ENCODE data around the gene B3GAT1. TPM values are rescaled to one million over a fixed set of nuclear protein-coding genes. Genes with fewer than 3 reads are reported as not detected.

B3GAT1 gene
- total RNA-seq, 1 donor from 2014 or later, result 1.9 TPM

- FAIRE-seq, result no peak
- H3K36me3 Mint-ChIP-seq (ENCODE audit: low read depth, unreplicated experiment), result no peaks in the 10 kb centered on the region
- no peak overlapping the region for H3K4me2 ChIP-seq (ENCODE audit: low read length)
These were observed 62.8 kb downstream of the B3GAT1 start for GRCh38 chr11:134349109-134349801.

GRCh38 chr11:134347441-134347840, 64.6 kb downstream of the B3GAT1 start:
- H4K20me1 ChIP-seq (ENCODE audit: insufficient read depth, low read length), result no peaks in the 10 kb centered on the region
- H2AFZ ChIP-seq (ENCODE audit: low read depth, low read length), result no peak overlapping the region
- no peaks in the 10 kb centered on the region for H3K9me3 ChIP-seq (ENCODE audit: insufficient read depth, low read depth, low read length)
- H3K9ac ChIP-seq (ENCODE audit: low read length), result no peak overlapping the region
- no peak overlapping the region for H3K4me3 Mint-ChIP-seq (ENCODE audit: unreplicated experiment)
- DNase-seq (ENCODE audit: low read depth) (no peak), FAIRE-seq (no peak)
- no peak for TF ChIP-seq EZH2 (IDR thresholded peaks at IDR 0.05; ENCODE audit: insufficient read depth, low read length)
- TF ChIP-seq CTCF (IDR thresholded peaks at IDR 0.05; ENCODE audit: insufficient read depth, low read depth, low read length), result no peak
- H3K4me1 Mint-ChIP-seq (ENCODE audit: low read depth, unreplicated experiment), result peaks cover 7% of the 10 kb centered on the region
- no peaks in the 10 kb centered on the region for H3K9me3 Mint-ChIP-seq (ENCODE audit: unreplicated experiment)
- H3K4me1 ChIP-seq (ENCODE audit: insufficient read depth, low read length), result no peaks in the 10 kb centered on the region
- no peak overlapping the region for H3K4me3 ChIP-seq (ENCODE audit: insufficient read depth, low read depth, low read length)
- H3K27me3 Mint-ChIP-seq (ENCODE audit: low read depth, unreplicated experiment), result peaks cover 18% of the 10 kb centered on the region
- no peaks in the 10 kb centered on the region for H3K36me3 ChIP-seq (ENCODE audit: insufficient read depth, low read length)
- no peak overlapping the region for H3K27ac ChIP-seq (ENCODE audit: low read depth, low read length)
- no peaks in the 10 kb centered on the region for H3K27me3 ChIP-seq (ENCODE audit: insufficient read depth, low read length)
- no peaks in the 10 kb centered on the region for H3K36me3 Mint-ChIP-seq (ENCODE audit: low read depth, unreplicated experiment)
- no peak overlapping the region for H3K4me2 ChIP-seq (ENCODE audit: low read length)
- H3K79me2 ChIP-seq (ENCODE audit: insufficient read depth, low read length), result no peaks in the 10 kb centered on the region
- H3K27ac Mint-ChIP-seq (ENCODE audit: unreplicated experiment), result no peak overlapping the region

More at GRCh38 chr11:134349109-134349801, 62.8 kb downstream of the B3GAT1 start:
- Histone ChIP-seq H3K27me3 (ENCODE audit: insufficient read depth, low read length) (no peaks in the 10 kb centered on the region), H3K36me3 (ENCODE audit: insufficient read depth, low read length) (no peaks in the 10 kb centered on the region), H3K9ac (ENCODE audit: low read length) (no peak overlapping the region), H3K4me3 (ENCODE audit: insufficient read depth, low read depth, low read length) (no peak overlapping the region), H3K4me1 (ENCODE audit: insufficient read depth, low read length) (no peaks in the 10 kb centered on the region), H4K20me1 (ENCODE audit: insufficient read depth, low read length) (no peaks in the 10 kb centered on the region), H3K27ac (ENCODE audit: low read depth, low read length) (no peak overlapping the region), H2AFZ (ENCODE audit: low read depth, low read length) (no peak overlapping the region), H3K79me2 (ENCODE audit: insufficient read depth, low read length) (no peaks in the 10 kb centered on the region), H3K9me3 (ENCODE audit: insufficient read depth, low read depth, low read length) (no peaks in the 10 kb centered on the region)
- Mint-ChIP-seq H3K4me1 (ENCODE audit: low read depth, unreplicated experiment) (no peaks in the 10 kb centered on the region), H3K27ac (ENCODE audit: unreplicated experiment) (no peak overlapping the region), H3K27me3 (ENCODE audit: low read depth, unreplicated experiment) (peaks cover 13% of the 10 kb centered on the region), H3K4me3 (ENCODE audit: unreplicated experiment) (no peak overlapping the region), H3K9me3 (ENCODE audit: unreplicated experiment) (no peaks in the 10 kb centered on the region)
- TF ChIP-seq EZH2 (IDR thresholded peaks at IDR 0.05; ENCODE audit: insufficient read depth, low read length) (no peak), CTCF (IDR thresholded peaks at IDR 0.05; ENCODE audit: insufficient read depth, low read depth, low read length) (no peak)
- no peak for DNase-seq (ENCODE audit: low read depth)

- Histone ChIP-seq H3K79me2 (ENCODE audit: insufficient read depth, low read length) (no peaks in the 10 kb centered on the region), H3K9me3 (ENCODE audit: insufficient read depth, low read depth, low read length) (no peaks in the 10 kb centered on the region), H3K9ac (ENCODE audit: low read length) (no peak overlapping the region), H3K4me2 (ENCODE audit: low read length) (no peak overlapping the region), H4K20me1 (ENCODE audit: insufficient read depth, low read length) (no peaks in the 10 kb centered on the region), H3K36me3 (ENCODE audit: insufficient read depth, low read length) (no peaks in the 10 kb centered on the region), H3K27me3 (ENCODE audit: insufficient read depth, low read length) (no peaks in the 10 kb centered on the region), H3K27ac (ENCODE audit: low read depth, low read length) (no peak overlapping the region), H3K4me1 (ENCODE audit: insufficient read depth, low read length) (no peaks in the 10 kb centered on the region), H3K4me3 (ENCODE audit: insufficient read depth, low read depth, low read length) (no peak overlapping the region), H2AFZ (ENCODE audit: low read depth, low read length) (no peak overlapping the region)
- Mint-ChIP-seq H3K36me3 (ENCODE audit: low read depth, unreplicated experiment) (no peaks in the 10 kb centered on the region), H3K27me3 (ENCODE audit: low read depth, unreplicated experiment) (peaks cover 18% of the 10 kb centered on the region), H3K4me1 (ENCODE audit: low read depth, unreplicated experiment) (peaks cover 7% of the 10 kb centered on the region), H3K27ac (ENCODE audit: unreplicated experiment) (no peak overlapping the region), H3K4me3 (ENCODE audit: unreplicated experiment) (no peak overlapping the region), H3K9me3 (ENCODE audit: unreplicated experiment) (no peaks in the 10 kb centered on the region)
- TF ChIP-seq EZH2 (IDR thresholded peaks at IDR 0.05; ENCODE audit: insufficient read depth, low read length), result no peak
- no peak for TF ChIP-seq CTCF (IDR thresholded peaks at IDR 0.05; ENCODE audit: insufficient read depth, low read depth, low read length)
- no peak for FAIRE-seq
- no peak for DNase-seq (ENCODE audit: low read depth)
These were observed 65.1 kb downstream of the B3GAT1 start for GRCh38 chr11:134346976-134347350.
